Measurements from ENCODE around the gene DBNDD2. TPM values are rescaled to one million over a fixed set of nuclear protein-coding genes. Genes with fewer than 3 reads are reported as not detected.

Gene DBNDD2
- total and polyA plus RNA-seq, 2 experiments from 2014 or later = 25.8 to 62.5 TPM

DNA sequence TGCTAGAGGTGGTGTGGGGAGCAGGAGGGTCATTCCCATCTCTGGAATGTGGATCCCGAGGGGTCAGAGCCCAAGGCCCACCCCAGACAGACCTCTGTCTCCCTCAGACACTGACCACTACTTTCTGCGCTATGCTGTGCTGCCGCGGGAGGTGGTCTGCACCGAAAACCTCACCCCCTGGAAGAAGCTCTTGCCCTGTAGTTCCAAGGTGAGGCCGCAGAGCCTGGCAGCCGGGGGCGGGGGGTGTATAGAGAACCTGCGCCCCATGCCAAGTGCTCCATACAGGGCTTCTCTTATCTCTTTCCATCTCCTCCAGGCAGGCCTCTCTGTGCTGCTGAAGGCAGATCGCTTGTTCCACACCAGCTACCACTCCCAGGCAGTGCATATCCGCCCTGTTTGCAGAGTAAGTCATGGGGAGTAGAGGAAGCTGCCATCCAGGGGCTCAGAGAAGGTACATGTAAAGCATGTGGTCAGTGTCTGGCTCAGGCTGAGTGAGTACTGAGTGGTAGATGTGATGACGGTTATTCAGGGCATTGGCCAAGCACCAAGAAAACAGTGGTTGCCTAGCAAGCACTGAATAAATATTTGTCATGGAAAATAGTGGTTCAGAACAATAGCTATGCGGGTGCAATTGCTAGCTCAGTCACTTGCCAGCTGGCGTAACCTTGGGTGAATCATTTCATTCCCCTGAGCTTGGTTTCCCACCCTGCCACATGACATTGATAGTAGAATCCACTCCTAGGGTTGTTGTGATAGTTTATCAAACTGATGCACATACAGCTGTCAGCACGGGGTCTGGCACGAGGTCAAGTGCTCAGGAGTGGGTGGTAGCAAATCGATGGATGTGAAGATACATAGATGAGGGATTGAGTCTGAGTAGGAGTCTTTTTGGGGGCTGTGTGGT lies 11.4 kb downstream of the DBNDD2 start:
- Mint-ChIP-seq H3K4me3 (no peak overlapping the region), H3K4me1 (peaks cover 9% of the 10 kb centered on the region), H3K36me3 (ENCODE audit: low read depth) (peaks cover 45% of the 10 kb centered on the region), H3K9me3 (no peaks in the 10 kb centered on the region), H3K27ac (no peak overlapping the region), H3K27me3 (ENCODE audit: insufficient read depth, low read depth, poor library complexity) (peaks cover 4% of the 10 kb centered on the region)
- Histone ChIP-seq H3K4me2 (no peak overlapping the region), H2AFZ (no peak overlapping the region), H3K9me2 (ENCODE audit: insufficient read depth) (no peaks in the 10 kb centered on the region), H3K79me2 (replicated peaks; ENCODE audit: insufficient read depth) (peaks cover 17% of the 10 kb centered on the region), H3K27me3 (ENCODE audit: insufficient read depth) (no peaks in the 10 kb centered on the region), H3K27ac (ENCODE audit: low read depth) (no peak overlapping the region), H3K4me1 (ENCODE audit: insufficient read depth) (peaks cover 8% of the 10 kb centered on the region; the same call in 1 of the 2 replicates), H4K20me1 (replicated peaks; ENCODE audit: insufficient read depth) (peaks cover 11% of the 10 kb centered on the region; the same call in 1 of the 2 replicates), H3K36me3 (ENCODE audit: insufficient read depth) (peaks cover 8% of the 10 kb centered on the region), H3K4me3 (no peak overlapping the region), H3F3A (replicated peaks; ENCODE audit: low read depth) (no peaks in the 10 kb centered on the region)
- no peak for TF ChIP-seq EZH2phosphoT487 (IDR thresholded peaks at IDR 0.05; ENCODE audit: unreplicated experiment)
- ATAC-seq (no peak), DNase-seq (ENCODE audit: low spot score) (no peak)

DNA sequence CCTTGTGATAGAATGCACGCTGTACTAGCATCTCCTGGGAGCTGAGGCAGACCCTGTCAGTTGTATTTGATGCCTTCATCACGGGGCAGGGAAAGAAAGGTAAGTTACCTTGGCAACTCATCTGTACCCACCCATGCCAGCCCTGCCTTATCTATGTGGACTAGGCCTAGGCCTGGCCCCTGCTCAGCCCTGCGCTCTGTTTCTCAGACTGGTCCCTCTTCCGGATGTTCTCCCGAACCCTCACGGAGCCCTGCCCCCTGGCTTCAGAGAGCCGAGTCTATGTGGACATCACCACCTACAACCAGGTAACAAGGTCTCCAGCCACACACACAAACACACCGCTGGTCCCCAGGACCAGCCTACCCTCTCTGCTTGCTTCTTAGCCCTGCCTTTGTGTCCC lies 12.0 kb downstream of the DBNDD2 start:
- no peak overlapping the region for H3K4me3 Mint-ChIP-seq
- no peak for DNase-seq (ENCODE audit: low spot score)
- ATAC-seq = no peak
- peaks cover 11% of the 10 kb centered on the region; the same call in 1 of the 2 replicates for H4K20me1 ChIP-seq (replicated peaks; ENCODE audit: insufficient read depth)
- no peak overlapping the region for H3K4me3 ChIP-seq
- H3K27ac ChIP-seq (ENCODE audit: low read depth) = no peak overlapping the region
- H3K36me3 Mint-ChIP-seq (ENCODE audit: low read depth) = peaks cover 49% of the 10 kb centered on the region
- peaks cover 11% of the 10 kb centered on the region for H3K36me3 ChIP-seq (ENCODE audit: insufficient read depth)
- peaks cover 8% of the 10 kb centered on the region for H3K4me1 Mint-ChIP-seq
- no peak overlapping the region for H3K27ac Mint-ChIP-seq
- peaks cover 4% of the 10 kb centered on the region for H3K27me3 Mint-ChIP-seq (ENCODE audit: insufficient read depth, low read depth, poor library complexity)
- H2AFZ ChIP-seq = no peak overlapping the region
- no peaks in the 10 kb centered on the region for H3F3A ChIP-seq (replicated peaks; ENCODE audit: low read depth)
- H3K9me3 Mint-ChIP-seq = no peaks in the 10 kb centered on the region
- peaks cover 17% of the 10 kb centered on the region for H3K79me2 ChIP-seq (replicated peaks; ENCODE audit: insufficient read depth)
- no peaks in the 10 kb centered on the region for H3K9me2 ChIP-seq (ENCODE audit: insufficient read depth)
- H3K4me1 ChIP-seq (ENCODE audit: insufficient read depth) = peaks cover 8% of the 10 kb centered on the region; the same call in 1 of the 2 replicates
- H3K4me2 ChIP-seq = no peak overlapping the region
- no peaks in the 10 kb centered on the region for H3K27me3 ChIP-seq (ENCODE audit: insufficient read depth)
- no peak for TF ChIP-seq JUNB (IDR thresholded peaks at IDR 0.05; ENCODE audit: unreplicated experiment)
- no peak for TF ChIP-seq EZH2phosphoT487 (IDR thresholded peaks at IDR 0.05; ENCODE audit: unreplicated experiment)
- TF ChIP-seq ZNF331 (CRISPR knock-in tag; IDR thresholded peaks at IDR 0.05; ENCODE audit: low read depth) = no peak
- no peak for TF ChIP-seq STAT1 (IDR thresholded peaks at IDR 0.05; ENCODE audit: unreplicated experiment)
- TF ChIP-seq ETS1 (IDR thresholded peaks at IDR 0.05) = no peak
- TF ChIP-seq REST (IDR thresholded peaks at IDR 0.05; ENCODE audit: unreplicated experiment) = no peak
- no peak for TF ChIP-seq EZH2 (IDR thresholded peaks at IDR 0.05; ENCODE audit: low read depth, unreplicated experiment)
- no peak for TF ChIP-seq POLR2AphosphoS5 (IDR thresholded peaks at IDR 0.05; ENCODE audit: low read depth)
- no peak for TF ChIP-seq ZNF462 (CRISPR knock-in tag; IDR thresholded peaks at IDR 0.05)
- no peak for TF ChIP-seq ZNF114 (CRISPR knock-in tag; IDR thresholded peaks at IDR 0.05)

Data from GM23338 (cell line).